Keratinocyte (primary cell): ENCODE measurements around the gene PTRH1.

Experiments used
- EZH2 ChIP-seq: IDR thresholded peaks from one replicate; pipeline ENCODE4 v1.6.1; 2012; ENCODE audit warnings: inconsistent platforms, mild to moderate bottlenecking, low read length, moderate library complexity
- TF ChIP-seq, protein P1 (sequence below), 3 experiments: IDR thresholded peaks in 1 of 3; conservative IDR thresholded peaks in 1 of 3; optimal IDR thresholded peaks in 1 of 3; 2 replicates in 2 of 3; 3 replicates in 1 of 3; pipeline versions ENCODE3 to v1.5.1; 2011; ENCODE audit warnings: low read length in 3 of 3, mild to moderate bottlenecking in 3 of 3, moderate library complexity in 2 of 3, control low read depth in 1 of 3, inconsistent platforms in 1 of 3; ENCODE audit not compliant: insufficient read depth in 2 of 3; ENCODE audit errors: extremely low read depth in 1 of 3

- TF ChIP-seq, protein P1, sequence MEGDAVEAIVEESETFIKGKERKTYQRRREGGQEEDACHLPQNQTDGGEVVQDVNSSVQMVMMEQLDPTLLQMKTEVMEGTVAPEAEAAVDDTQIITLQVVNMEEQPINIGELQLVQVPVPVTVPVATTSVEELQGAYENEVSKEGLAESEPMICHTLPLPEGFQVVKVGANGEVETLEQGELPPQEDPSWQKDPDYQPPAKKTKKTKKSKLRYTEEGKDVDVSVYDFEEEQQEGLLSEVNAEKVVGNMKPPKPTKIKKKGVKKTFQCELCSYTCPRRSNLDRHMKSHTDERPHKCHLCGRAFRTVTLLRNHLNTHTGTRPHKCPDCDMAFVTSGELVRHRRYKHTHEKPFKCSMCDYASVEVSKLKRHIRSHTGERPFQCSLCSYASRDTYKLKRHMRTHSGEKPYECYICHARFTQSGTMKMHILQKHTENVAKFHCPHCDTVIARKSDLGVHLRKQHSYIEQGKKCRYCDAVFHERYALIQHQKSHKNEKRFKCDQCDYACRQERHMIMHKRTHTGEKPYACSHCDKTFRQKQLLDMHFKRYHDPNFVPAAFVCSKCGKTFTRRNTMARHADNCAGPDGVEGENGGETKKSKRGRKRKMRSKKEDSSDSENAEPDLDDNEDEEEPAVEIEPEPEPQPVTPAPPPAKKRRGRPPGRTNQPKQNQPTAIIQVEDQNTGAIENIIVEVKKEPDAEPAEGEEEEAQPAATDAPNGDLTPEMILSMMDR (optimal IDR thresholded peaks at IDR 0.05 in 1 of 3, IDR thresholded peaks at IDR 0.05 in 1 of 3, conservative IDR thresholded peaks at IDR 0.05 in 1 of 3; ENCODE audit: extremely low read depth in 1 of 3, insufficient read depth in 2 of 3, low read length in 3 of 3), result no peak
- no peak for TF ChIP-seq EZH2
Observed at GRCh38 chr9:127730799-127731410, 15.4 kb upstream of the PTRH1 start.
